ENCODE data around the gene SND1.

SND1 gene

GRCh38 chr7:127913686-127914085, 261.7 kb downstream of the SND1 start:
- H3K79me1 ChIP-seq (replicated peaks; ENCODE audit: low read length, poor library complexity, severe bottlenecking), result peaks cover 32% of the 10 kb centered on the region
- no peak overlapping the region for H2BK15ac ChIP-seq (ENCODE audit: low read depth, poor library complexity, severe bottlenecking)
- no peak overlapping the region for H4K91ac ChIP-seq (ENCODE audit: low read length)
- WGBS, result 73% methylated on average over 2 of the region's 2 CpGs
- no peaks in the 10 kb centered on the region for H3K27me3 ChIP-seq (ENCODE audit: control insufficient read depth in 1 of 2, insufficient read depth in 1 of 2, low read length in 2 of 2)
- H4K8ac ChIP-seq (ENCODE audit: low read length), result no peak overlapping the region
- H3K23ac ChIP-seq (ENCODE audit: low read length in 2 of 2), result no peak overlapping the region
- no peak overlapping the region for H2AK5ac ChIP-seq (ENCODE audit: low read length, severe bottlenecking)
- no peak overlapping the region for H3K18ac ChIP-seq (ENCODE audit: low read depth in 1 of 2, low read length in 2 of 2)
- H3K4ac ChIP-seq (ENCODE audit: low read depth in 1 of 2, low read length in 2 of 2), result no peak overlapping the region
- peak; percentile 30 for DNase-seq
- H2BK12ac ChIP-seq (ENCODE audit: low read length in 2 of 2), result no peak overlapping the region
- H3K4me2 ChIP-seq (ENCODE audit: low read length, poor library complexity, severe bottlenecking), result no peak overlapping the region
- H3K9me3 ChIP-seq (ENCODE audit: control insufficient read depth, low read length), result no peaks in the 10 kb centered on the region
- no peak overlapping the region for H2AFZ ChIP-seq (ENCODE audit: low read depth, low read length)
- H3K27ac ChIP-seq (ENCODE audit: low read length, poor library complexity, severe bottlenecking), result no peak overlapping the region
- H3K14ac ChIP-seq (ENCODE audit: low read length in 2 of 2), result no peak overlapping the region
- no peak overlapping the region for H3K4me3 ChIP-seq (ENCODE audit: insufficient read depth in 1 of 2, low read depth in 1 of 2, low read length in 2 of 2)
- no peaks in the 10 kb centered on the region for H3K4me1 ChIP-seq (ENCODE audit: control insufficient read depth, insufficient read depth, low read depth, low read length)
- H2BK120ac ChIP-seq (ENCODE audit: low read depth, low read length), result no peak overlapping the region
- H3K9ac ChIP-seq (ENCODE audit: low read length), result no peak overlapping the region
- H2BK5ac ChIP-seq (ENCODE audit: low read depth, low read length, poor library complexity, severe bottlenecking), result no peak overlapping the region
- H3K36me3 ChIP-seq (ENCODE audit: control insufficient read depth in 1 of 2, insufficient read depth in 2 of 2, low read depth in 1 of 2, low read length in 2 of 2), result peaks cover 0 to 9% of the 10 kb centered on the region in 2 experiments

GRCh38 chr7:127914693-127915092, 262.7 kb downstream of the SND1 start:
- Histone ChIP-seq H3K4me1 (ENCODE audit: control insufficient read depth, insufficient read depth, low read depth, low read length) (no peaks in the 10 kb centered on the region), H2BK15ac (ENCODE audit: low read depth, poor library complexity, severe bottlenecking) (no peak overlapping the region), H2AK5ac (ENCODE audit: low read length, severe bottlenecking) (no peak overlapping the region), H4K8ac (ENCODE audit: low read length) (no peak overlapping the region), H3K9me3 (ENCODE audit: control insufficient read depth, low read length) (no peaks in the 10 kb centered on the region), H2BK120ac (ENCODE audit: low read depth, low read length) (no peak overlapping the region), H3K14ac (ENCODE audit: low read length in 2 of 2) (no peak overlapping the region), H3K18ac (ENCODE audit: low read depth in 1 of 2, low read length in 2 of 2) (no peak overlapping the region), H4K91ac (ENCODE audit: low read length) (no peak overlapping the region), H3K4me3 (ENCODE audit: insufficient read depth in 1 of 2, low read depth in 1 of 2, low read length in 2 of 2) (no peak overlapping the region), H2BK12ac (ENCODE audit: low read length in 2 of 2) (no peak overlapping the region), H3K23ac (ENCODE audit: low read length in 2 of 2) (no peak overlapping the region), H3K27ac (ENCODE audit: low read length, poor library complexity, severe bottlenecking) (no peak overlapping the region), H2AFZ (ENCODE audit: low read depth, low read length) (no peak overlapping the region), H3K27me3 (ENCODE audit: control insufficient read depth in 1 of 2, insufficient read depth in 1 of 2, low read length in 2 of 2) (no peaks in the 10 kb centered on the region), H3K9ac (ENCODE audit: low read length) (no peak overlapping the region), H3K36me3 (ENCODE audit: control insufficient read depth in 1 of 2, insufficient read depth in 2 of 2, low read depth in 1 of 2, low read length in 2 of 2) (peaks cover 0 to 5% of the 10 kb centered on the region in 2 experiments), H3K79me1 (replicated peaks; ENCODE audit: low read length, poor library complexity, severe bottlenecking) (peaks cover 28% of the 10 kb centered on the region), H3K4me2 (ENCODE audit: low read length, poor library complexity, severe bottlenecking) (no peak overlapping the region), H2BK5ac (ENCODE audit: low read depth, low read length, poor library complexity, severe bottlenecking) (no peak overlapping the region), H3K4ac (ENCODE audit: low read depth in 1 of 2, low read length in 2 of 2) (no peak overlapping the region)
- DNase-seq, result no peak
- WGBS, result 96% methylated on average over 6 of the region's 6 CpGs

- H3K9ac ChIP-seq (ENCODE audit: low read length), result no peak overlapping the region
- H3K36me3 ChIP-seq (ENCODE audit: control insufficient read depth in 1 of 2, insufficient read depth in 2 of 2, low read depth in 1 of 2, low read length in 2 of 2), result no peaks in the 10 kb centered on the region
- H4K8ac ChIP-seq (ENCODE audit: low read length), result no peak overlapping the region
- H2BK15ac ChIP-seq (ENCODE audit: low read depth, poor library complexity, severe bottlenecking), result no peak overlapping the region
- no peak for DNase-seq
- no peak overlapping the region for H3K14ac ChIP-seq (ENCODE audit: low read length in 2 of 2)
- H3K79me1 ChIP-seq (replicated peaks; ENCODE audit: low read length, poor library complexity, severe bottlenecking), result peaks cover 21% of the 10 kb centered on the region
- 90% methylated on average over 3 of the region's 3 CpGs for WGBS
- H2BK120ac ChIP-seq (ENCODE audit: low read depth, low read length), result no peak overlapping the region
- H3K27me3 ChIP-seq (ENCODE audit: control insufficient read depth in 1 of 2, insufficient read depth in 1 of 2, low read length in 2 of 2), result no peaks in the 10 kb centered on the region
- no peak overlapping the region for H3K27ac ChIP-seq (ENCODE audit: low read length, poor library complexity, severe bottlenecking)
- H3K18ac ChIP-seq (ENCODE audit: low read depth in 1 of 2, low read length in 2 of 2), result no peak overlapping the region
- H3K4me3 ChIP-seq (ENCODE audit: insufficient read depth in 1 of 2, low read depth in 1 of 2, low read length in 2 of 2), result no peak overlapping the region
- H2BK5ac ChIP-seq (ENCODE audit: low read depth, low read length, poor library complexity, severe bottlenecking), result no peak overlapping the region
- no peak overlapping the region for H3K4ac ChIP-seq (ENCODE audit: low read depth in 1 of 2, low read length in 2 of 2)
- H2AK5ac ChIP-seq (ENCODE audit: low read length, severe bottlenecking), result no peak overlapping the region
- no peak overlapping the region for H2BK12ac ChIP-seq (ENCODE audit: low read length in 2 of 2)
- H3K23ac ChIP-seq (ENCODE audit: low read length in 2 of 2), result no peak overlapping the region
- H2AFZ ChIP-seq (ENCODE audit: low read depth, low read length), result no peak overlapping the region
- no peak overlapping the region for H4K91ac ChIP-seq (ENCODE audit: low read length)
- no peaks in the 10 kb centered on the region for H3K4me1 ChIP-seq (ENCODE audit: control insufficient read depth, insufficient read depth, low read depth, low read length)
- H3K4me2 ChIP-seq (ENCODE audit: low read length, poor library complexity, severe bottlenecking), result no peak overlapping the region
- H3K9me3 ChIP-seq (ENCODE audit: control insufficient read depth, low read length), result no peaks in the 10 kb centered on the region
Observed at GRCh38 chr7:127916735-127917134, 264.7 kb downstream of the SND1 start.

- H4K91ac ChIP-seq (ENCODE audit: low read length), result no peak overlapping the region
- no peak overlapping the region for H2BK15ac ChIP-seq (ENCODE audit: low read depth, poor library complexity, severe bottlenecking)
- no peak overlapping the region for H2BK5ac ChIP-seq (ENCODE audit: low read depth, low read length, poor library complexity, severe bottlenecking)
- H2AK5ac ChIP-seq (ENCODE audit: low read length, severe bottlenecking), result no peak overlapping the region
- no peak overlapping the region for H3K4me2 ChIP-seq (ENCODE audit: low read length, poor library complexity, severe bottlenecking)
- no peaks in the 10 kb centered on the region for H3K4me1 ChIP-seq (ENCODE audit: control insufficient read depth, insufficient read depth, low read depth, low read length)
- H3K36me3 ChIP-seq (ENCODE audit: control insufficient read depth in 1 of 2, insufficient read depth in 2 of 2, low read depth in 1 of 2, low read length in 2 of 2), result no peaks in the 10 kb centered on the region
- H4K8ac ChIP-seq (ENCODE audit: low read length), result no peak overlapping the region
- H3K27ac ChIP-seq (ENCODE audit: low read length, poor library complexity, severe bottlenecking), result no peak overlapping the region
- H3K23ac ChIP-seq (ENCODE audit: low read length in 2 of 2), result no peak overlapping the region
- no peak for DNase-seq
- H2BK12ac ChIP-seq (ENCODE audit: low read length in 2 of 2), result no peak overlapping the region
- no peak overlapping the region for H3K4me3 ChIP-seq (ENCODE audit: insufficient read depth in 1 of 2, low read depth in 1 of 2, low read length in 2 of 2)
- 82% methylated on average over 7 of the region's 8 CpGs for WGBS
- H3K9me3 ChIP-seq (ENCODE audit: control insufficient read depth, low read length), result no peaks in the 10 kb centered on the region
- no peak overlapping the region for H3K9ac ChIP-seq (ENCODE audit: low read length)
- H3K18ac ChIP-seq (ENCODE audit: low read depth in 1 of 2, low read length in 2 of 2), result no peak overlapping the region
- H3K27me3 ChIP-seq (ENCODE audit: control insufficient read depth in 1 of 2, insufficient read depth in 1 of 2, low read length in 2 of 2), result no peaks in the 10 kb centered on the region
- H2BK120ac ChIP-seq (ENCODE audit: low read depth, low read length), result no peak overlapping the region
- no peak overlapping the region for H2AFZ ChIP-seq (ENCODE audit: low read depth, low read length)
- H3K14ac ChIP-seq (ENCODE audit: low read length in 2 of 2), result no peak overlapping the region
- H3K79me1 ChIP-seq (replicated peaks; ENCODE audit: low read length, poor library complexity, severe bottlenecking), result peaks cover 24% of the 10 kb centered on the region
- H3K4ac ChIP-seq (ENCODE audit: low read depth in 1 of 2, low read length in 2 of 2), result no peak overlapping the region
Observed at GRCh38 chr7:127918130-127918529, 266.1 kb downstream of the SND1 start.
